ENCODE data around the gene KCNV2.

DNA sequence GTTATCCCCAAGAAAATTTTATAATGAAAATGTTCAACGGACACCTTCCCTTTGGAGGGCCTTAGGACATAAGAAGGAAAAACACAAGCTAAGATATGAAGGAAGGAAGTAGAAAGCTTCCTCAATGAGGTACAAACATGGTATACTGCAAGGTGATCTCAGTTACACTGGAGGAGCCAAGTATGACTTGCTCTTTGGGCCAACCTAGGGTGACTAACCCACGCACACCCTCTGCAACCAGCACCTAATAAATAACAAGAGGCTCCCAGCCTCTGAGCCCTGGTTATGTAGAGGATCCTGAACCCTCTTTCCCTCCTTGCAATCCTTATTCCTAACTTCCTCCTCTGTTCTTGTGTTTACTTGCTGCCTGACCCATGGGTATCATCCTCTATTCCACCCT lies 38.3 kb upstream of the KCNV2 start:
- TF ChIP-seq POLR2A (IDR thresholded peaks at IDR 0.05): no peak
- TF ChIP-seq, protein P1, sequence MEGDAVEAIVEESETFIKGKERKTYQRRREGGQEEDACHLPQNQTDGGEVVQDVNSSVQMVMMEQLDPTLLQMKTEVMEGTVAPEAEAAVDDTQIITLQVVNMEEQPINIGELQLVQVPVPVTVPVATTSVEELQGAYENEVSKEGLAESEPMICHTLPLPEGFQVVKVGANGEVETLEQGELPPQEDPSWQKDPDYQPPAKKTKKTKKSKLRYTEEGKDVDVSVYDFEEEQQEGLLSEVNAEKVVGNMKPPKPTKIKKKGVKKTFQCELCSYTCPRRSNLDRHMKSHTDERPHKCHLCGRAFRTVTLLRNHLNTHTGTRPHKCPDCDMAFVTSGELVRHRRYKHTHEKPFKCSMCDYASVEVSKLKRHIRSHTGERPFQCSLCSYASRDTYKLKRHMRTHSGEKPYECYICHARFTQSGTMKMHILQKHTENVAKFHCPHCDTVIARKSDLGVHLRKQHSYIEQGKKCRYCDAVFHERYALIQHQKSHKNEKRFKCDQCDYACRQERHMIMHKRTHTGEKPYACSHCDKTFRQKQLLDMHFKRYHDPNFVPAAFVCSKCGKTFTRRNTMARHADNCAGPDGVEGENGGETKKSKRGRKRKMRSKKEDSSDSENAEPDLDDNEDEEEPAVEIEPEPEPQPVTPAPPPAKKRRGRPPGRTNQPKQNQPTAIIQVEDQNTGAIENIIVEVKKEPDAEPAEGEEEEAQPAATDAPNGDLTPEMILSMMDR (IDR thresholded peaks at IDR 0.05 in 8 of 11, conservative IDR thresholded peaks at IDR 0.05 in 3 of 11): no peak
- no peak for TF ChIP-seq POLR2AphosphoS5 (IDR thresholded peaks at IDR 0.05)
